Esophagus squamous epithelium (tissue), 5 donors: ENCODE measurements around the gene TEFM. TPM values are rescaled to one million over a fixed set of nuclear protein-coding genes. Genes with fewer than 3 reads are reported as not detected.

Source experiments
- DNase-seq: peaks from one replicate; lab custom pipeline; 2025; lab: John Stamatoyannopoulos, UW
- H3K27ac ChIP-seq, 4 donors: fragments of 200-600 bp; sonication (generic); one replicate each; pipeline ENCODE4 v1.5.1; 2016 to 2019; ENCODE audit warnings: mild to moderate bottlenecking in 1 of 4
- H3K27me3 ChIP-seq, 4 donors: fragments of 200-600 bp; sonication (generic); 1 replicate in 3 of 4; 2 replicates in 1 of 4; pipeline versions ENCODE4 v1.5.1 to v1.6.0; 2017 to 2021; ENCODE audit warnings: antibody characterized with exemption in 1 of 4
- H3K36me3 ChIP-seq, 3 donors: fragments of 200-600 bp; sonication (generic); one replicate each; pipeline ENCODE4 v1.5.1; 2016 to 2019
- H3K4me1 ChIP-seq, 3 donors: fragments of 200-600 bp; sonication (generic); one replicate each; pipeline ENCODE4 v1.5.1; 2017 to 2019
- H3K4me3 ChIP-seq, 4 donors: fragments of 200-600 bp; sonication (generic); 1 replicate in 3 of 4; 2 replicates in 1 of 4; pipeline ENCODE4 v1.5.1; 2016 to 2019; ENCODE audit warnings: mild to moderate bottlenecking in 2 of 4, moderate library complexity in 1 of 4
- H3K9me3 ChIP-seq, 3 donors: fragments of 200-600 bp; sonication (generic); one replicate each; pipeline ENCODE4 v1.5.1; 2016 to 2019
- CTCF ChIP-seq, 6 experiments: fragments of 450-650 bp in 4 of 6; fragments of 200-600 bp in 2 of 6; sonication (generic) in 2 of 6; IDR thresholded peaks; one replicate each; pipeline ENCODE4 v1.5.1; 2016 to 2019; ENCODE audit warnings: antibody characterized with exemption in 6 of 6, mild to moderate bottlenecking in 4 of 6, moderate library complexity in 4 of 6
- POLR2A ChIP-seq, 4 donors: fragments of 450-650 bp; IDR thresholded peaks; one replicate each; pipeline ENCODE4 v1.6.1; 2017; ENCODE audit warnings: antibody characterized with exemption in 4 of 4, mild to moderate bottlenecking in 4 of 4, moderate library complexity in 3 of 4
- WGBS, 2 donors: methylation state at CpG; one replicate each; pipeline ENCODE4 v1.1.5; 2018; 5-methylcytosine and 5-hydroxymethylcytosine counted together
- intact Hi-C: fragments of 100-400 bp; cut with DNase I; formaldehyde crosslinking; loops from one replicate; pipeline ENCODE4 v1.15.0; 2022
- total RNA-seq, 4 donors: library from RNA; depleted of rRNA; stranded (reverse); fragments of >200 nt; gene quantifications; one replicate each; pipeline ENCODE4 v1.1.0, GENCODE V29; 2016
- donor health status: DM: yes; HTN: yes; CAD: no.

TEFM gene
- total RNA-seq, 4 donors from 2014 or later = 3.6 to 17.0 (median 9.2) TPM

- WGBS, 2 donors = 74 to 85% methylated on average over 3 of the region's 3 CpGs
- no peak for DNase-seq
- Histone ChIP-seq H3K4me3 (no peak overlapping the region), H3K4me1 (peaks cover 15 to 28% (median 17%) of the 10 kb centered on the region in 3 donors), H3K36me3 (peaks cover 0 to 5% (median 0%) of the 10 kb centered on the region in 3 donors), H3K27me3 (no peaks in the 10 kb centered on the region), H3K27ac (no peak overlapping the region), H3K9me3 (no peaks in the 10 kb centered on the region)
- intact Hi-C loops = no loop called here
- no peak for TF ChIP-seq CTCF (IDR thresholded peaks at IDR 0.05)
- no peak for TF ChIP-seq POLR2A (IDR thresholded peaks at IDR 0.05)
These were observed 2.8 kb upstream of the TEFM start for GRCh38 chr17:30908717-30909420.

- Histone ChIP-seq H3K4me3 (peak overlapping the region; percentile 59 to 83 (median 77)), H3K36me3 (peaks cover 0 to 36% (median 0%) of the 10 kb centered on the region in 3 donors), H3K9me3 (no peaks in the 10 kb centered on the region), H3K27me3 (no peaks in the 10 kb centered on the region), H3K4me1 (peaks cover 15 to 28% (median 17%) of the 10 kb centered on the region in 3 donors), H3K27ac (peak overlapping the region; percentile 90 to 92 (median 91))
- TF ChIP-seq POLR2A (IDR thresholded peaks at IDR 0.05) (no peak), CTCF (IDR thresholded peaks at IDR 0.05) (no peak)
- intact Hi-C loops = no loop called here
- WGBS, 2 donors = 1% methylated on average over 7 to 11 of the region's 11 CpGs
- no peak for DNase-seq
These were observed 317 bp downstream of the TEFM start for GRCh38 chr17:30905742-30906100.

GRCh38 chr17:30897311-30897710, 8.7 kb downstream of the TEFM start:
- Histone ChIP-seq H3K9me3 (no peaks in the 10 kb centered on the region), H3K36me3 (peaks cover 0 to 72% (median 0%) of the 10 kb centered on the region in 3 donors), H3K27ac (no peak overlapping the region), H3K4me1 (no peaks in the 10 kb centered on the region), H3K4me3 (no peak overlapping the region), H3K27me3 (no peaks in the 10 kb centered on the region)
- TF ChIP-seq CTCF (IDR thresholded peaks at IDR 0.05) (no peak), POLR2A (IDR thresholded peaks at IDR 0.05) (no peak)
- DNase-seq = no peak
- 85 to 90% methylated on average over 5 of the region's 5 CpGs for WGBS, 2 donors
- intact Hi-C loops = no loop called here

DNA sequence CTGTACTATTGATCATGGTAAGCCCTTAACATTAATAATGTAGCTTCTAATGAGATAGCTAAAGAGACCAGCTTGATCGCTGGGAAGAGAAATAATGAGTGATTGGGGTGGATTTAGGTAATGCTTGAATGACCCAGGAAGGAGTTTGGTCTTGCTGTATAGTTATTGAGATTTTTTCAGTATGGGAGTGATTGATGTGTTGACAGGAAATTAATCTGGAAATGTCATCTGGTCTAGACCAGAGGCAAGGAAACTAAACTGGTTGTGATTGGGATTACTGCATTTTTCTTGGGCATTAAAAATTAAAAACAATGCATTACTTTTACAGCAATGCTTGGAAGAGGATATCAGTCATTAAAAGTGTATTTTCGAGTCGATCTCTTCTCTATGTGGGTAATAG, 11.8 kb downstream of the TEFM start:
- Histone ChIP-seq H3K4me3 (no peak overlapping the region), H3K4me1 (no peaks in the 10 kb centered on the region), H3K36me3 (peaks cover 0 to 48% (median 0%) of the 10 kb centered on the region in 3 donors), H3K27ac (no peak overlapping the region), H3K27me3 (no peaks in the 10 kb centered on the region), H3K9me3 (no peaks in the 10 kb centered on the region)
- 92 to 94% methylated on average over 3 of the region's 3 CpGs for WGBS, 2 donors
- TF ChIP-seq CTCF (IDR thresholded peaks at IDR 0.05) (no peak), POLR2A (IDR thresholded peaks at IDR 0.05) (no peak)
- DNase-seq = no peak
- intact Hi-C loops = no loop called here

DNA sequence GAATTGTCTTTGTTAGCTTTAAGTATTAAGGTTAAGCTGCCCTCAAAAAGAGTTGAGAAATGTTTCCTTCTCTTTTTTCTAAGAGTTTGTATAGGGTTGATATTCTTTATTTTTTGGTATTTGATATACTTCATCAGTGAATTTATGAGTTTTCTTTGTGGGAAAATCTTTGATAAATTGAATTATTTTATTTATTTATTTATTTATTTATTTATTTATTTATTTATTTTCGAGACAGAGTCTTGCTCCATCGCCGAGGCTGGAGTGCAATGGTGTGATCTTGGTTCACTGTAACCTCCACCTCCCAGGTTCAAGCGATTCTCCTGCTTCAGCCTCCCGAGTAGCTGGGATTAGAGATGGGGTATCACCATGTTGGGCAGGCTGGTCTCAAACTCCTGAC, 19.9 kb downstream of the TEFM start:
- TF ChIP-seq POLR2A (IDR thresholded peaks at IDR 0.05) (no peak), CTCF (IDR thresholded peaks at IDR 0.05) (no peak)
- WGBS, 2 donors = 90 to 100% methylated on average over 4 to 5 of the region's 5 CpGs
- Histone ChIP-seq H3K27me3 (no peaks in the 10 kb centered on the region), H3K4me3 (no peak overlapping the region), H3K27ac (no peak overlapping the region), H3K4me1 (no peaks in the 10 kb centered on the region), H3K9me3 (no peaks in the 10 kb centered on the region), H3K36me3 (peaks cover 0 to 27% (median 0%) of the 10 kb centered on the region in 3 donors)
- DNase-seq = no peak
- intact Hi-C loops = no loop called here
